ENCODE results near the gene PDP2. TPM values are rescaled to one million over a fixed set of nuclear protein-coding genes. Genes with fewer than 3 reads are reported as not detected.

PDP2 gene
- total and polyA plus RNA-seq, 12 donors: 1.3 to 27.8 (median 13.0) TPM

DNA sequence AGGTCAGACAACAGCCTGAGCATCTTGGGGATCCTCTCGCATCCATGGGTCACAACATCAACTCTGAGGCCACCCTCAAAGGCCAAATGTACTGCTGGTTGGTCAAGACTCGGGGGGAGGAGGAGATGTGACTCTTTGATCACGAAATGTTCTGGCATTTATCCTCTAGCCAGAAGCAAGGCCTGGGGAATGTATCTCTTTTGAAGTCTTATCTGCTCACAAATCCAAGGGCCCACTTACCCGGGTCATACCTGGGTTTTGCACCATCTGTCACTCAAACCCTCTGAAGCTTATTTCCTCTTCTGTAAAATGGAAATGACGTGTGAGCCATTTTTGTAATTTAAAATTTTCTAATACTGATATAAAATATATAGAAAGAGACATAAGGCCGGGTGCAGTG lies 22.9 kb upstream of the PDP2 start:
- Histone ChIP-seq H3K36me3 (replicated peaks in 1 of 2) (no peaks in the 10 kb centered on the region), H3K4me1 (replicated peaks in 1 of 2) (peaks cover 0 to 5% of the 10 kb centered on the region in 2 donors), H3K27me3 (no peaks in the 10 kb centered on the region), H3K4me3 (no peak overlapping the region), H3K27ac (no peak overlapping the region), H3K9me3 (replicated peaks in 1 of 3) (no peaks in the 10 kb centered on the region)
- 81 to 86% (median 83%) methylated on average over 6 of the region's 6 CpGs for WGBS, 4 donors
- no peak for TF ChIP-seq POLR2A (IDR thresholded peaks at IDR 0.05)
- TF ChIP-seq, protein P1, sequence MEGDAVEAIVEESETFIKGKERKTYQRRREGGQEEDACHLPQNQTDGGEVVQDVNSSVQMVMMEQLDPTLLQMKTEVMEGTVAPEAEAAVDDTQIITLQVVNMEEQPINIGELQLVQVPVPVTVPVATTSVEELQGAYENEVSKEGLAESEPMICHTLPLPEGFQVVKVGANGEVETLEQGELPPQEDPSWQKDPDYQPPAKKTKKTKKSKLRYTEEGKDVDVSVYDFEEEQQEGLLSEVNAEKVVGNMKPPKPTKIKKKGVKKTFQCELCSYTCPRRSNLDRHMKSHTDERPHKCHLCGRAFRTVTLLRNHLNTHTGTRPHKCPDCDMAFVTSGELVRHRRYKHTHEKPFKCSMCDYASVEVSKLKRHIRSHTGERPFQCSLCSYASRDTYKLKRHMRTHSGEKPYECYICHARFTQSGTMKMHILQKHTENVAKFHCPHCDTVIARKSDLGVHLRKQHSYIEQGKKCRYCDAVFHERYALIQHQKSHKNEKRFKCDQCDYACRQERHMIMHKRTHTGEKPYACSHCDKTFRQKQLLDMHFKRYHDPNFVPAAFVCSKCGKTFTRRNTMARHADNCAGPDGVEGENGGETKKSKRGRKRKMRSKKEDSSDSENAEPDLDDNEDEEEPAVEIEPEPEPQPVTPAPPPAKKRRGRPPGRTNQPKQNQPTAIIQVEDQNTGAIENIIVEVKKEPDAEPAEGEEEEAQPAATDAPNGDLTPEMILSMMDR (IDR thresholded peaks at IDR 0.05): no peak
- intact Hi-C loops (cut with DNase I): no loop called here
- DNase-seq: no peak

DNA sequence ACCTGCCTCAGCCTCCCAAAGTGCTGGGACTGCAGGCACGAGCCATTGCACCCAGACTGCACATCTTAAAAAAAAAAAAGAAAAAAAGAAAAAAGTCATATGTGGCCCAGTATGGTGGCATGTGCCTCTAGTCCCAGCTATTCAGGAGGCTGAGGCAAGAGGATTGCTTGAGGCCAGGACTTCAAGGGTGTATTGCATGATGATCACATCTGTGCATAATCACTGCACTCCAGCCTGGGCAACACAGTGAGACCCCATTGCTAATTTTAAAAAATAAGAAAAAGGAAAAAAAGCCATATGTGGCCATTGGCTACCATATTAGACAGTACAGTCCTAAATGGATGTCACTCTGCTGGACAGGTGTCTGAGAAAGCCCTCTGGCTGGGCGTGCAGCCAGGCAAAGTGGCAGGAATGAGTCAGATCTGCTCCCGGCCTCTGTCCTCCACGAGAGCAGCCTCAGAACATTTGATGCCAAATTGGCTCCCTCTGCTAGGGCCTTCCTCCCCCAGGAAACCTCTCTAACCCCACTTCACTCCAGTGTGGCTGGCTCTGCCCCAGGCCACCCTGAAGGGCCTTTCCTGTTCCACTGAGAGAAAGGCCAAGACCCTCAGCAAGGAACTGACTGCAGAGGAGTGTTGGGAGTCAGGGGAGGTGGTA lies 21.4 kb upstream of the PDP2 start:
- peak; percentile 88 to 94 (median 93) for DNase-seq
- 33 to 46% (median 40%) methylated on average over 4 of the region's 4 CpGs for WGBS, 4 donors

DNA sequence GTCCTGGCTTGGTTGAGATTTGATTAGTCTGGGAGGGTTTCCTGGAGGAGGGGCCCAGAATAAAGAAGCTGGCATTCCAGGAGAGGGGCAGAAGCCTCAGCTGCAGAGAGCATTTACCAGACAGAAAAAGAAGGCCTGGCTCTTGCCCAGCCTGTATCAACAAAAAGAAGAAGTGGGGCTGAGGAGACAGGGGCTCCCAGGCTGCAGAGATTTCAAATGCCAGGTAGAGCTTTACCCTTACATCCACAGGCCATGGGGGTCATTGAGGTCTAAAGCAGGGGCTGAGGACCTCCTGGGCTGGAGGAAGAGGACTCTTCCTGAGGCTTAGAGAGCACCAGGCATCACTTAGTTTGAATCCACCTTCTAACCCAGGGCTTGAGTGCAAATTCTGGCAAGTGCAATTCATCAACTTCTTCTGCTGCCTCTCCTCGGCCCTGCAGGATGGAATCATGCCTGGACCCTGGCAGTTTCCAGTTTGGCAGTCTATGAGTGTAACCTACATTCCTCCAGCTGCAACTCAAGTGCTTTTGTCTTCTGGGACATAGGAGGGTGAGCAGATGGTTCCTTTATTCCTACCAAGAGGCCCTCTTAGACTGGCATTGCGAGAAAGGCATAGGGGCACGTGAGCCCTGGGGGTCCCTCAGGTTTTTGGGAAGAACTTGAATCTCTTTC lies 20.8 kb upstream of the PDP2 start:
- TF ChIP-seq, protein P1 (IDR thresholded peaks at IDR 0.05): no peak
- TF ChIP-seq POLR2A (IDR thresholded peaks at IDR 0.05): no peak
- WGBS, 4 donors: 64 to 76% (median 74%) methylated on average over 2 to 3 of the region's 3 CpGs
- Histone ChIP-seq H3K27ac (no peak overlapping the region), H3K4me3 (no peak overlapping the region), H3K36me3 (replicated peaks in 1 of 2) (no peaks in the 10 kb centered on the region), H3K9me3 (replicated peaks in 1 of 3) (no peaks in the 10 kb centered on the region), H3K4me1 (replicated peaks in 1 of 2) (peaks cover 0 to 5% of the 10 kb centered on the region in 2 donors), H3K27me3 (no peaks in the 10 kb centered on the region)
- DNase-seq: no peak
- intact Hi-C loops (cut with DNase I): loop anchor here (10.0 kb wide), 3 partner anchors 125 to 455 kb away; partner anchors contain the start of gene CMTM3 (in 1 of the 2)

More for the DNA sequence above, 21.4 kb upstream of the PDP2 start:
- intact Hi-C loops (cut with DNase I): no loop called here
- no peaks in the 10 kb centered on the region for H3K9me3 ChIP-seq (replicated peaks in 1 of 3)
- H3K27ac ChIP-seq: no peak overlapping the region
- H3K27me3 ChIP-seq: no peaks in the 10 kb centered on the region
- peaks cover 0 to 5% of the 10 kb centered on the region in 2 donors for H3K4me1 ChIP-seq (replicated peaks in 1 of 2)
- no peak overlapping the region for H3K4me3 ChIP-seq
- no peaks in the 10 kb centered on the region for H3K36me3 ChIP-seq (replicated peaks in 1 of 2)
- TF ChIP-seq POLR2A (IDR thresholded peaks at IDR 0.05): no peak
- TF ChIP-seq, protein P1 (IDR thresholded peaks at IDR 0.05): no peak

DNA sequence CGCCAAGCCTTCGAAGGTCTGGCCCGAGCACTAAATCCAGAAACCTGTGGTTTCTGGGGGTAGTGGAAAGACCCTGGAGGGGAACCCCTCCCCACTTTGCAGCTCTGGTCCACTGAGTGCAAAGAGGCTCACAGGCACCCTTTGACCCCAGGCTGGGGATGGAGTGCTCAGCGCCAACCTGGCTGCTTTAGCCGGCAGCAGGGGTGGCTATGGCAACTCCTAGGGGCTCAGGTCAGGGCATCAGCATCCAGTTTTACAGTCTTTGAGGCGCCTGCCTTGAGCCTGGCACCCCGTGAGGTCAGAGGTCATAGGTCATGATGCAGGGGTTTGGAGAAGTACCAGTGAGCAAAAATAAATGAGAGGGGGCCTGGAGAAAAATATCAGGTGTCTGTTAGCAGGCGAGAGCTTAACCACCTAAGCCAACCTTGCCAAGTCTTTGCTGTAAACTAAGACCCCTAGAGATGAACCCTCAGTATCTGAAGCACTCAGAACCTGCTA lies 18.2 kb upstream of the PDP2 start:
- WGBS, 4 donors: 75 to 93% (median 91%) methylated on average over 4 to 8 of the region's 8 CpGs
- H3K4me3 ChIP-seq: no peak overlapping the region
- DNase-seq: peak in 1 of 7 donors; percentile 7
- H3K4me1 ChIP-seq (replicated peaks in 1 of 2): peaks cover 0 to 5% of the 10 kb centered on the region in 2 donors
- no peaks in the 10 kb centered on the region for H3K27me3 ChIP-seq
- TF ChIP-seq, protein P1 (IDR thresholded peaks at IDR 0.05): no peak
- TF ChIP-seq POLR2A (IDR thresholded peaks at IDR 0.05): no peak
- H3K9me3 ChIP-seq (replicated peaks in 1 of 3): no peaks in the 10 kb centered on the region
- intact Hi-C loops (cut with DNase I): loop anchor here (10.0 kb wide), 3 partner anchors 127 to 457 kb away; partner anchors contain the start of gene CMTM3 (in 1 of the 2)
- H3K27ac ChIP-seq: no peak overlapping the region
- H3K36me3 ChIP-seq (replicated peaks in 1 of 2): no peaks in the 10 kb centered on the region

Measured in adrenal gland (tissue), 12 donors.